DMS153 (cell line): ENCODE measurements around the gene SCN11A.
A peak's percentile ranks its signal among the peaks of the same experiment; 100 is the strongest.

Source experiments
- DNase-seq: peaks from one replicate; lab custom pipeline; 2025; lab: John Stamatoyannopoulos, UW

Gene SCN11A

GRCh38 chr3:39051649-39052561 is at the start of gene SCN11A, which contains the start of gene WDR48:
SCN11A (minus strand) TSS chr3:39051944; CDS start chr3:38950362, 101,582 bp downstream.
WDR48 (plus strand) TSS chr3:39052016; CDS start chr3:39052026, 10 bp downstream.
- DNase-seq = peak; percentile 63

- no peak for DNase-seq
These were observed 49.4 kb upstream of the SCN11A start for GRCh38 chr3:39101022-39101689.

DNA sequence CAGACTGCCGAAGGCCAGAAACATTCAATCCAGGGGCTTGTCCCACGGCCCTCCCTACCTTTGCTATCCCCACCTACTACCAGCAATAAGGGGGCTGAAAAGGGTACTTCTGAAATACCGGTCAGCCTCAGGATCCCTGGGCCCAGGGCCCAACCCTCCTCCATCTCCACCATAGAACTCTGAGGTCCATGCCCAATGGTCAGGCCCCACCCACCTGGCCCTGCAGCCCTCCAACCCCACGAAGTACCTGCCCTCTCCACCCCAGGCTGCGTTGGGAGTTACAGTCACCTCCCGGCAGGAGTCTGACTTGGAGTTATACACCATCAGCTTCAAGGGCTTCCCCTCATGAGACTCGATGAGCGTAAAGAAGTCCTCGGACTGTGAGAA is 48.7 kb upstream of the SCN11A start:
- no peak for DNase-seq

DNA sequence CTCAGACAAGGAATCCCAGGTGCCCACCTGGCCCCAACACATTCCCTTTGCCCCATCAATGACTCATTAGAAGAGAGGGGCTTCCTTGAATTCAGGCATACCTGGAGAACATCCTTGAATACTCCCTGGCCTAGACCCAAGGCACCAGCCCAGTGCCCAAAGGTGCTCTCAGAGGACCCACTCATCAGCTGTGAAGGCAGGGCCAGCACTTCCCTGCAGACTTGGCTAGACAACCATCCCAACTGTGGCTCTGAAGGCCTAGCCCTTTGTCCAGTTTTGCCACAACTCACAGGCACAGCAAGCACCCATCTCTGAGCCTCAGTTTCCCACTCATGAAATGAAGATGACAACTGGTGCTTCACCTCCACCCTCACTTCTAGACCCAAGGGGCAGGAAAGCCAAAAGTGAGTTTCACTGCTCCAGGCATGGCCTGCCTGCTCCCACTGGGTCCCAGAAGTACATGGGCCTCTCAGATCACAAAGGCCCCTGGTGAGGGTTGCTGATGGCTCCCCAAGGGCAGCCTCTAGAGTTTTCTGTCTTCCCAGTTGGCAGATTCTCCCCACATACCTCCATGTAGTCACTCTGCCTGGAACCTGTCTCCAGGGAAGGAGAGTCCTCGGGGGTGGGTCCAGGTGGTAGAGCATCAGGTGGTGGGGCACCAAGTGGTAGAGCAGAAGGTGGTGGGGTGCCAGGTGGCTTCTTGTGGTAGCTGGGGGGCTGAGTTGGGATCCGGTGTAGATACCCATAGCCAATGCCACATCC is 48.2 kb upstream of the SCN11A start:
- no peak for DNase-seq

DNA sequence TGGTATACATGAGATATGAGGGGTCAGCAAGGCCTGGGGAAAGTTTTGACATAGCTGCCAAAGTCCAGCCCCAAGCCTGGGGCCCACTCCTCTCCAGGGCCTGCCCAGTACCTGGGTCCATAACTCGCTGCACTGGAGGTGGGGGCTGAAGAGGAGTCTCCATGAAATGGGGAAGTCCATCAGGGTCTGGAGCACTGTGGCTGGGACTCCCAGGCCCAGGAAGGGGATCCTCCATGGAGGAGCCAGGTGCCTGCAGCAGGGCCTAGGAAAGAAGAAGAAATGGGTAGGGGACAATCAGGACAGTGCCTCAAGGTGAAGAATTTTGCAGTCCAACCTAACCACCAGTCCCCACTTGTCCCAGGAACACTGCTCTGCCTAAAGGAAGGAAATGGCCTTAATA is 47.5 kb upstream of the SCN11A start:
- DNase-seq = no peak

DNA sequence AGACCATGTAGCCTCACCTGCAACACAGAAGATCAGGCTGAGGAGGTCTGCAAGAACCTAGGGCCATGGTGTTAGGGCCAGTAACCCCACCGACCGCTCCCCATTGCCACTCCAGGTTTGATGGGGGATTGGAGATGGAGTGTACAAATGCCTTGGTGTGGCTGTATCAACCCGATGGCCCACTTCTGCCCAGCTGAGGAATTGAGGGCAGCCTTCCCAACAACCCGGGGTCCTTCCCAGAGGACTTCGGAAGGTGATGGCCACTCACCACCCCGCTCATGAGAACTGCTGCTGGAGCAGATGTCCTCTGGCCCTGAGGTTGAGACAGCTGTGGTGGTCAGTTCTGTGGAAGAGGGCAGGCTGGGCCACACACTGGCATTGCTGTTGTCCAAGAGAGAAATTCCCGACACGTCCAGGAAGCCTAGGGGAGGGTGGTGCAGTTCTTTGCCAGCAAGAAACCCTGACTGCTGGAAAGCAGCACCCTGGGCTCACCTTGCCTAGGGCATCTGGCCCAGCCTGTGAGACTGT is 46.8 kb upstream of the SCN11A start:
- no peak for DNase-seq

DNA sequence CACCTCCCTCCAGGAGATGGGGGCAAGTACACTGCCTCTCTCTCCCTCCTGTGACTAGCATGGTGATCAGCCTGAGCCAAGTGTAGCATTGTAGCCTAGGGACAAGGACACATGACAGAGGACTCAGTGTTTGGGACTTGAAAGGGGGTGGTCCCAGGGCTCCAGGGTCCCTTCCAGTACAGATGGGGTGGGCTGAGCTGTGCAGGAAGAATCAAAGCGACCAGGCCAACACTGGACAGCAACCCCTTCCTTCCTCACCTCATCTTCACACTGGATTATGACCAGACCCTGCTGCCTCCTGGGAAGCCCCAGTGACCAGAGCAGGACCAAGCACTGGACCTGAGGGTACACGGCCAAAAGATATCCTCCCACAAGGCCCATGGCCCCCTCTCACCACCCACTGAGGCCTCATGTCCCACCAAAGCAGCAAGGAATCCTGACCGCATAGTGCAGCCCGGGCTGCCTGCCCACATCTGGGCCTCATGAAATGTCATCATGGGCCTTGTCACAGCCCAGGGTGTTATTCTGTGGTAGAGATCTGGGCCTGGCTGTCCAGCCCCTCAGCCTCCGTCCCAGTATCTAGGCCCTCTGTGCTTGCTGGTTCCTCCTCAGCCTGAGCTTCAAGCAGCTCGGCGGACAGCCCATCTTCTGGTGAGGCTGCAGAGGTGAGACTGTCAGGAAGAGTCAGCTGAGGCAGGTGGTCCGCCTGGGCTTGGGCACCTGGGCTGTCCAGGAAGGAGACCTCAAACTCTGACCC is 46.1 kb upstream of the SCN11A start:
- no peak for DNase-seq

- DNase-seq = no peak
These were observed 45.0 kb upstream of the SCN11A start for GRCh38 chr3:39096775-39097174.

DNA sequence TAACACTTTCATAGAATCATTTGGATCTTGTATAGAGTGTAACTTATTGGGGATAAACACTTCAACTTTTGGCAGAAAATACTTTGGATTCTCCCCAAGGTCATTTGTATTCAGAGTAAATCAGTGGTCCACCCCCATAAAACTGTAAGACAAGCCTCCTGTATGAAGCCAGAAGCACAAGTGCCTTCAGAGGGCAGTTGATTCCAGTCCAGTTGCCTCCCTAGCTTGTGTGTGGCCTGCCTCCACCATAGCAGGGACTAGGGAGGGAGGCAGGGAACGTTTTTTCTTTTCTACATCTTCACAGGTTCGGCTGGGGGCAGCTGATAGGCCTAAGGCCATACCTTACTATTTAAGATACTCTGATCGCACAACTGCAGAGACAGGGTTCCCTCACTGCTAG is 44.0 kb upstream of the SCN11A start:
- no peak for DNase-seq

DNA sequence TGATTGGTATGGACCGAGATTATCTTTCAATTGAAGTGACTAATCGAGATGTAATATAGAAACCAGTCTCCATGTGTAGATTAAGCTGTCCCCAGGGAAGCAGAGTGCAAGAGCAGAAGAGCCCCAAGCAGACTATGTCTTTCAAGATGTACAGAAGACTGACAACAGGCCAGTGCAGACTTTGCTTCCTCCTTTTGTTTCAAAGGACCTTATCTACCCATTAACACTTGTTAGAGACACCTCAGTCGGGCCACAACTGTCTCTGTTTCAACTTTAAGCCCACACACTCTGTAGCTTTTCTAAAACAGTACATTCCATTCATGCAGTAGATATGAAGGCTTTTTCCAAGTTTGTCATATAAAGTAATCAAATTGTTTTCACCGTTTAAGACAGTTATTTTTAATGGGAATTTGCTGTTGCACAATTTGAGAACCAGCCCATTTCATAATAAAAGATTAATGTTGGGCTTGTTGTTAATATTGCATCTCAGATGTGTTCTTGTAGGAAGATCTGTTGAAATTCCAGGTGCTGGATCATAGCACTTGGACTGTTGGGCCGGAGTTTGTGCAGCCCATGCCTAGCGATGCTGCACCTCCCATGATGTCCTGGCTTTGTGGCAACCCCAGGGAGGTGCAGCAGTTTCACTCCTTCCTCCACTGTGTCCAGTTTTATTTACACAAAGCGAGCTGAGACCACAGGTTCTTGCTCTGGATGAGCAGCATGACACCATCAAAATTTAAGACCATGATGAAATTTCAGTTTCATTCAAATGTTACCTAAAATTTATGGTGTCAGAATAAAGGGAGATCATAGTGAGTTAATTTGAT is 43.3 kb upstream of the SCN11A start:
- no peak for DNase-seq

- DNase-seq = no peak
These were observed 39.2 kb upstream of the SCN11A start for GRCh38 chr3:39090922-39091321.

DNA sequence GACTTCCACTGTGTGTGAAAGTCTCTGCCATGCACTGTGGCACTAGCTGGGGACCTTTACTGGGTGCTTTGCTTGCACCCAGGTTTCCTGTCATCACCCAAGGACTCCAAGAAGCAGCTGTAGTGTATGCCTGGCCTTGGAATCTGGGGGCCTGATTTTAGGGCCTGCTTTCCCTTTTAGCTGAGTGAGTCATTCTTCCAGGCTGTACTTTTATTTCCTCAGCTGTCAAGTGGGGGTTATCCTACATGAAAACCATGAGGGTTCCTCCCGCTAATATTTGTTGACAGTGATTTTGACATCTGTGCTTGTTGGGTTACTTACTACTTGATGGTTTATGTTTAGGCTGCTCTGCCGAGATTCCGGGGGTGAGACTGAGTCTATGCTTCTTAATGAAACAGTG is 37.1 kb upstream of the SCN11A start:
- no peak for DNase-seq

GRCh38 chr3:39088456-39088855 is 36.7 kb upstream of the SCN11A start:
- no peak for DNase-seq

DNA sequence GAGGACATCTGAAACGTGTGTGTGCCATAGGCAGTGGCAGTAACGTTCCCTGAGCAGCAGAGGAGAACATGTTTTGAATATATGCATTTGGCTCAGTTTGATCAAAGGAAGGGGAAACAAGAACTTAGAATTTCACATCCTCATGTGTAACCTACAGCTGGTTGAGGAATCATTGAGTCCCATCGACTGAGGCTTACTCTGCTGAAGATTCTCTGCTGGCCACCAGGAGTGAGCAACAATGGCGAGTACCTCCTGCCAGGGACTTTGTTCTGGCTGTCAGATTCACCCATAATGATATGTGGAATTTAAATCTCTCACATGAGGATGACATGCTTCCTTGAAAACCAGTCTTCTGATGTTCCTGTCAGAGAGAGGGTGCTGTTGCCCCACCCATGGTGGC is 34.4 kb upstream of the SCN11A start:
- DNase-seq = no peak

DNA sequence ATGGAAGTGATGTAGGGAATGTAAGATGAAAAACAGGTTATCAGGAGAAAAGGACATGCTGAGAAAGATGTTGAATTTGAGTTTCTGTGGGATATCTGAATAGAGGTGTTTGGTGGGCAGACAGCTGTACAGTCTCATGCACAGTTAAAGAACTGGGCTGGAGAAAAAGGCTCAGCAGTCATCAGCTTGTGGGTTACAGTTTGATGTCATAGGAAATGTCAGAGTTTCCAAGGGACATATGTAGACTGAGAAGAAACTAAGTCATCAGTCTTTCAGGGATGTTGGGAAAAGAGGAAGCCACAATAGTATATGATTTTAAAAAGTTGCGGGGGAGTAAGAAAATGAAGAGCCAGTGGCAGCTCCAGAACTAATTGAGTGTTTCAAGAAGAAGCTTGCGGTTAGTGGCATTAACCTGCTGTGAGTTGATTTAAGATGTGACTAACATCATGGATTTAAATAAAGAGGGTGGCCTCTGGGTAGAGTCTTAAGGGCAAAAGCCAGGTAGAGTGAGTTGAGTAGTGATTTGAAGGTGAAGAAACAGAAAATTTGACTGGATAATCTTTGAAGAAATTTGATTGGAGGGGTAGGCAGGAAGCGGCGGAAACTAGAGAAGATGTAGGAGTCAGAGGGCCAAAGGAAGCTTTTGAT is 31.0 kb upstream of the SCN11A start:
- DNase-seq = no peak

GRCh38 chr3:39080026-39080425 is 28.3 kb upstream of the SCN11A start:
- DNase-seq = no peak

DNA sequence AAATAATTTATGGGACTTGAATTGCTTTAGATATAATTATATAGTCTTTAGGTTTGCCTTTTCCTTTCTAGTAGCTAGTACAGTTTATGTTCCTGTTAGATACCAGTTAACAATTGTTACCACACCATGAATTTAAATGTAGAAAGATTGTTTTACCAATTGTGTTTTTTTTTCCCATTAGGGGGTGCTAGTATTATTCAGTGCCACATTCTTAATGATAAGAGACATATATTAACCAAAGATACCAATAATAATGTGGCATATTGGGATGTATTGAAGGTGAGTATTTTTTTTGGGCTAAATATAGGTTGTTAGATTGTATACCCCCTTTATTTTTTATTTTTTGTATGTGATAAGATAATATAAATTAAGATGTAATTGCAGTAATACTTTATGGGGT is 27.8 kb upstream of the SCN11A start:
- DNase-seq = no peak

- no peak for DNase-seq
These were observed 24.2 kb upstream of the SCN11A start for GRCh38 chr3:39075910-39076309.

DNA sequence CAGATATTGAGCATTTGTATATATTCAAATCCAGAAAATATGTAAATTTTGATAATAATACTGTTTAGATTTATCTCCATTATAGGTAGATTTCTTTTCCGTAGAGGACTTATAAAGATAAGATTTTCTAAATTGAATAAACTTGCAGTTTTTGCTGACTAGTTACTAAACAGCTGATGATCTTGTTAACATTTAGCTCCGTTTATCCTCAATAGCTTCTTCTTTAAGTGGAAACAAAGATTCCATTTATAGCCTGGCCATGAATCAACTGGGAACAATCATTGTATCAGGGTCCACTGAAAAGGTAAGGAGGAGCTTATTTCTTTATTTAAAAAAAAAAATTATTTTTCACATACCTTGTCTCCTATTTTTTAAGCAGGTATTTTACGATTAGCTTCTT is 16.8 kb upstream of the SCN11A start:
- no peak for DNase-seq

- DNase-seq = no peak
These were observed 15.5 kb upstream of the SCN11A start for GRCh38 chr3:39067286-39067685.
